SU-DHL-6 (cell line): ENCODE results near the gene HECW1.

Experiments
- H2AFZ ChIP-seq: fragments of 200-600 bp; sonication (generic); 2 replicates; pipeline ENCODE4 v1.6.1; 2014; ENCODE audit warnings: low read depth, mild to moderate bottlenecking, moderate library complexity, mixed read lengths, antibody characterized with exemption, low read length; ENCODE audit not compliant: severe bottlenecking
- H3F3A ChIP-seq: fragments of 200-600 bp; shearing (Covaris generic); 2 replicates; pipeline ENCODE4 v1.6.0; 2016; ENCODE audit warnings: antibody characterized with exemption, mild to moderate bottlenecking; ENCODE audit not compliant: insufficient read depth
- H3K27ac ChIP-seq: fragments of 200-600 bp; sonication (generic); 2 replicates; pipeline ENCODE4 v1.5.1; 2016; ENCODE audit warnings: low read depth, mild to moderate bottlenecking, low read length, moderate library complexity, mixed read lengths
- H3K27me3 ChIP-seq: fragments of 200-600 bp; sonication (generic), shearing (Covaris generic); 2 replicates; pipeline ENCODE4 v1.6.0; 2014; ENCODE audit warnings: mild to moderate bottlenecking, low read length
- H3K36me3 ChIP-seq: fragments of 200-600 bp; sonication (generic); 2 replicates; pipeline ENCODE4 v1.6.1; 2014; ENCODE audit warnings: mild to moderate bottlenecking, low read length, mixed read lengths
- H3K4me2 ChIP-seq: fragments of 300-600, 200-600 bp; shearing (Covaris generic), sonication (generic); 2 replicates; pipeline ENCODE4 v1.6.0; 2014; ENCODE audit warnings: low read length, low read depth, mild to moderate bottlenecking; ENCODE audit not compliant: poor library complexity, severe bottlenecking
- H3K4me3 ChIP-seq: fragments of 200-600 bp; sonication (generic); 2 replicates; pipeline ENCODE4 v1.5.1; 2014; ENCODE audit warnings: antibody characterized with exemption, low read length, mild to moderate bottlenecking, mixed read lengths; ENCODE audit not compliant: insufficient read depth, poor library complexity, severe bottlenecking
- H3K79me2 ChIP-seq: fragments of 200-600 bp; sonication (generic); 2 replicates; pipeline ENCODE4 v1.6.1; 2014; ENCODE audit warnings: mild to moderate bottlenecking, low read length, moderate library complexity; ENCODE audit not compliant: insufficient read depth
- H3K9ac ChIP-seq: fragments of 200-600 bp; sonication (generic); 2 replicates; pipeline ENCODE4 v1.7.0; 2014; ENCODE audit warnings: mild to moderate bottlenecking, low read length
- H3K9me2 ChIP-seq: fragments of 200-600 bp; sonication (generic); replicated peaks from 2 replicates; pipeline ENCODE4 v1.6.1; 2014; ENCODE audit warnings: low read length; ENCODE audit not compliant: insufficient read depth
- H3K9me3 ChIP-seq: fragments of 200-600 bp; sonication (generic); 2 replicates; pipeline ENCODE4 v1.6.1; 2014; ENCODE audit warnings: low read length, mixed read lengths; ENCODE audit not compliant: insufficient read depth
- H4K20me1 ChIP-seq: fragments of 200-600 bp; sonication (generic); 2 replicates; pipeline ENCODE4 v1.6.1; 2014; ENCODE audit warnings: low read depth, mild to moderate bottlenecking, antibody characterized with exemption, low read length, moderate library complexity, mixed read lengths
- CTCF ChIP-seq: fragments of 200-600 bp; sonication (generic); IDR thresholded peaks from one replicate; pipeline ENCODE4 v1.5.1; 2017; ENCODE audit warnings: antibody characterized with exemption, mild to moderate bottlenecking, low read length, moderate library complexity; ENCODE audit not compliant: insufficient read depth, poor library complexity, severe bottlenecking
- EZH2phosphoT487 ChIP-seq: fragments of 200-600 bp; sonication (generic), shearing (Covaris generic); conservative IDR thresholded peaks from 2 replicates; pipeline ENCODE4 v1.6.1; 2018; ENCODE audit warnings: mild to moderate bottlenecking, antibody characterized with exemption, low read length, moderate library complexity, mixed read lengths

Gene HECW1

DNA sequence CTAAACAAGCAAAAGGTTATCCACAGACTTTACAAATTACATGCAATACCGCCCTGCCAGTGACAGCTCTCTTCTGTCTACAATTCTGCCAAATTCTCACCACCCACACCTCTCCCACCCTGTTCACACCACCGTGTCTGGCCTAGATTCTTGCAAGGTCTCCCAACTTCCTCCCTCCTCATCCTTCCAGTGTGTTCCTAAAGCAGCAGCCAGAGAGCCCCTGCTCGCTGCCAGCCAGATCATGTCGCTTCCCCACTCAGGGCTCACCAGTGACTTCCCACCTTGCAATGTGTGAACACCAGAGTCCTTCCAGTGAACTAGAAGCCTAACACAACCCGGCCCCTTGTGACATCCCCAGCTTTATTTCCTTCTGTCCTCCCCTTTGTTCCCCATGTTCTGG is 121.6 kb downstream of the HECW1 start:
- H3K27ac ChIP-seq, result no peak overlapping the region
- no peak overlapping the region for H3K4me2 ChIP-seq
- no peaks in the 10 kb centered on the region for H3K27me3 ChIP-seq
- no peaks in the 10 kb centered on the region for H4K20me1 ChIP-seq
- no peaks in the 10 kb centered on the region for H3K9me2 ChIP-seq
- H3K4me3 ChIP-seq, result no peak overlapping the region
- TF ChIP-seq CTCF (no peak), EZH2phosphoT487 (no peak)
- no peak overlapping the region for H2AFZ ChIP-seq
- H3K79me2 ChIP-seq, result no peaks in the 10 kb centered on the region
- H3F3A ChIP-seq, result no peaks in the 10 kb centered on the region
- no peaks in the 10 kb centered on the region for H3K9me3 ChIP-seq
- H3K36me3 ChIP-seq, result no peaks in the 10 kb centered on the region
- no peak overlapping the region for H3K9ac ChIP-seq

DNA sequence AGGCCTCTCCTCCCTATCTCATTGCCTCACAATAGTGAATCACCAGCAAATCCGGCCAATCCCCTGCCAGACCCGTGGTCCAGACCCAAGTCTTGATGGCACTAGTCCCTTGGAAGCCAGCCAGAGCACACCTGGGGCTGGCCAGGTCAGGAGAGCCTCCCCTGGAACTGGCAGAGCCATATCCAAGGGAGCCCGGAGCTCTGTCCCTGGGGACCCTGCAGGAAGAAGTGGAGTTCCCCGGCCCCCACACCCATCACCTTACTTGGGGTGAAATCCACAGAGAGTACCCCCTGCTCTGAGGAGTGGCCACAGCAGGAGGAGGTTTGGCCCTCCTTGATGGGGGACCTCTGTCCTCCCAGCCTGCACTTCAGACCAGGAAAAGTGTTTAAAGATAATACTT is 122.5 kb downstream of the HECW1 start:
- H3F3A ChIP-seq, result no peaks in the 10 kb centered on the region
- H3K4me2 ChIP-seq, result no peak overlapping the region
- H3K4me3 ChIP-seq, result no peak overlapping the region
- H3K36me3 ChIP-seq, result no peaks in the 10 kb centered on the region
- no peak overlapping the region for H3K9ac ChIP-seq
- H3K9me3 ChIP-seq, result no peaks in the 10 kb centered on the region
- no peaks in the 10 kb centered on the region for H3K9me2 ChIP-seq
- no peaks in the 10 kb centered on the region for H4K20me1 ChIP-seq
- H2AFZ ChIP-seq, result no peak overlapping the region
- no peak overlapping the region for H3K27ac ChIP-seq
- no peaks in the 10 kb centered on the region for H3K27me3 ChIP-seq
- no peak for TF ChIP-seq EZH2phosphoT487
- no peak for TF ChIP-seq CTCF
- no peaks in the 10 kb centered on the region for H3K79me2 ChIP-seq

GRCh38 chr7:43240565-43240964 is 128.1 kb downstream of the HECW1 start:
- no peaks in the 10 kb centered on the region for H3K9me2 ChIP-seq
- no peak overlapping the region for H3K4me2 ChIP-seq
- no peaks in the 10 kb centered on the region for H4K20me1 ChIP-seq
- no peaks in the 10 kb centered on the region for H3F3A ChIP-seq
- no peak overlapping the region for H3K4me3 ChIP-seq
- H3K27ac ChIP-seq, result no peak overlapping the region
- no peak for TF ChIP-seq EZH2phosphoT487
- no peak for TF ChIP-seq CTCF
- no peaks in the 10 kb centered on the region for H3K9me3 ChIP-seq
- H3K79me2 ChIP-seq, result no peaks in the 10 kb centered on the region
- H3K36me3 ChIP-seq, result no peaks in the 10 kb centered on the region
- H3K27me3 ChIP-seq, result no peaks in the 10 kb centered on the region
- no peak overlapping the region for H3K9ac ChIP-seq
- H2AFZ ChIP-seq, result no peak overlapping the region
